ENCODE measurements around the gene TTC28.
A peak's percentile ranks its signal among the peaks of the same experiment; 100 is the strongest.

TTC28 gene

GRCh38 chr22:28015676-28016601, 663.7 kb downstream of the TTC28 start:
- no peak for DNase-seq

- DNase-seq, result no peak
Measured at GRCh38 chr22:28015046-28015425, 664.6 kb downstream of the TTC28 start.

GRCh38 chr22:28014211-28015045, 665.2 kb downstream of the TTC28 start:
- DNase-seq, result no peak

GRCh38 chr22:28013611-28014010, 666.0 kb downstream of the TTC28 start:
- DNase-seq, result no peak

GRCh38 chr22:28012832-28013460, 666.7 kb downstream of the TTC28 start:
- DNase-seq, result no peak

GRCh38 chr22:28009272-28009827, 670.3 kb downstream of the TTC28 start:
- DNase-seq, result peak; percentile 73 to 75

GRCh38 chr22:28008649-28009048, 671.0 kb downstream of the TTC28 start:
- no peak for DNase-seq

- DNase-seq, result no peak
Measured at GRCh38 chr22:28008056-28008455, 671.6 kb downstream of the TTC28 start.

- DNase-seq, result no peak
Measured at GRCh38 chr22:28006271-28006670, 673.4 kb downstream of the TTC28 start.

GRCh38 chr22:28005513-28005912, 674.1 kb downstream of the TTC28 start:
- DNase-seq, result no peak

- DNase-seq, result no peak
Measured at GRCh38 chr22:28004021-28004420, 675.6 kb downstream of the TTC28 start.

GRCh38 chr22:28002863-28003565, 676.6 kb downstream of the TTC28 start:
- no peak for DNase-seq

GRCh38 chr22:28002181-28002700, 677.4 kb downstream of the TTC28 start:
- no peak for DNase-seq

- DNase-seq, result no peak
Measured at GRCh38 chr22:28001171-28001835, 678.3 kb downstream of the TTC28 start.

GRCh38 chr22:28000361-28000760, 679.3 kb downstream of the TTC28 start:
- DNase-seq, result no peak

GRCh38 chr22:27999876-28000275, 679.8 kb downstream of the TTC28 start:
- DNase-seq, result no peak

GRCh38 chr22:27998511-27999410, 680.9 kb downstream of the TTC28 start:
- DNase-seq, result no peak

- no peak for DNase-seq
Measured at GRCh38 chr22:27997538-27997937, 682.1 kb downstream of the TTC28 start.

GRCh38 chr22:27996981-27997380, 682.7 kb downstream of the TTC28 start:
- no peak for DNase-seq

GRCh38 chr22:27996529-27996925, 683.1 kb downstream of the TTC28 start:
- no peak for DNase-seq

Data from activated CD4-positive, alpha-beta T cell treated with anti-CD3 and anti-CD28 coated beads, Interleukin-2, amount 50 U/mL, for 4 hours (primary cell).